GM10266 (cell line): Measurements from ENCODE around the gene KCTD19.
"Not testable (repeated sequence)": the region's sequence is repeated elsewhere in the genome, so short reads cannot be mapped to it uniquely, and the experiment has no call there.

Source experiments
- DNase-seq: peaks from one replicate; pipeline ENCODE4 v3.0.0; 2012; ENCODE audit errors: extremely low spot score
- TF ChIP-seq, protein P1 (sequence below): IDR thresholded peaks from 2 replicates; pipeline ENCODE4 v1.5.1; 2012; ENCODE audit warnings: mild to moderate bottlenecking, low read depth; ENCODE audit not compliant: control insufficient read depth, insufficient read depth; ENCODE audit errors: missing control alignments

KCTD19 gene

DNA sequence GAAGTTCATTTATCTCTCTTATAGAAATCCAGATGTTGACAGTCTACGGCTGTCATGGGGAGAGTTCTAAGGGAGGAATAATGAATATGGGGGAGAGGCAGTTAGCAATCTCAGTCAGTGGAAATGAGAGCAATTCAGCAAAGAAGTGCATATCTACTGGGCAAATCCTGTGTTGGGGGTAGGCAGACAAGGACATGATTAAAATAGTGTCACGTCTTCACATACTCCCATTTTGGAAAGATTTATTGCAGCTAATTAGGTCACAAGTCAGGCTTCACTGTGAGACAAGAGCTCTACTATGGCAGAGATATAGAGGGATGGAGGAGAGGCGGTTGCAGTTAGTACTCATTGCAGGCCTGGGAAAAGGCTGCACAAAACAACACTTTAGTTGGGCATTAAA lies 29.9 kb upstream of the KCTD19 start:
- DNase-seq = no peak
- TF ChIP-seq, protein P1, sequence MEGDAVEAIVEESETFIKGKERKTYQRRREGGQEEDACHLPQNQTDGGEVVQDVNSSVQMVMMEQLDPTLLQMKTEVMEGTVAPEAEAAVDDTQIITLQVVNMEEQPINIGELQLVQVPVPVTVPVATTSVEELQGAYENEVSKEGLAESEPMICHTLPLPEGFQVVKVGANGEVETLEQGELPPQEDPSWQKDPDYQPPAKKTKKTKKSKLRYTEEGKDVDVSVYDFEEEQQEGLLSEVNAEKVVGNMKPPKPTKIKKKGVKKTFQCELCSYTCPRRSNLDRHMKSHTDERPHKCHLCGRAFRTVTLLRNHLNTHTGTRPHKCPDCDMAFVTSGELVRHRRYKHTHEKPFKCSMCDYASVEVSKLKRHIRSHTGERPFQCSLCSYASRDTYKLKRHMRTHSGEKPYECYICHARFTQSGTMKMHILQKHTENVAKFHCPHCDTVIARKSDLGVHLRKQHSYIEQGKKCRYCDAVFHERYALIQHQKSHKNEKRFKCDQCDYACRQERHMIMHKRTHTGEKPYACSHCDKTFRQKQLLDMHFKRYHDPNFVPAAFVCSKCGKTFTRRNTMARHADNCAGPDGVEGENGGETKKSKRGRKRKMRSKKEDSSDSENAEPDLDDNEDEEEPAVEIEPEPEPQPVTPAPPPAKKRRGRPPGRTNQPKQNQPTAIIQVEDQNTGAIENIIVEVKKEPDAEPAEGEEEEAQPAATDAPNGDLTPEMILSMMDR = no peak

DNA sequence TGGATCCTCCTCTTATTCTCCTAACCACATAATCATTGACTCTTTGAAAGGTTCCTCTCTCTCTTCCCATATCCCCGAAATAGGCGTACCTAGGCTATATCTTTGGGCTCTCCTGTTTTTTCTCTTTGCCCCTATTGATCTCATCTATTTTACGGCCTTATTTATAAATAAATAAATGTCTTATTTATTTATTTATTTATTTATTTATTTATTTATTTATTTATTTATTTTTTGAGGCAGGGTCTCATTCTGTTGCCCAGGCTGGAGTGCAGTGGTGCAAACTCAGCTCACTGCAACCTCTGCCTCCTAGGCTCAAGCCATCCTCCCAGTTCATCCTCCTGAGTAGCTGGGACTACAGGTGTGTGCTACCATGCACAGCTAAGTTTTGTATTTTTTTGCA lies 25.9 kb upstream of the KCTD19 start:
- not testable (repeated sequence) for DNase-seq

DNA sequence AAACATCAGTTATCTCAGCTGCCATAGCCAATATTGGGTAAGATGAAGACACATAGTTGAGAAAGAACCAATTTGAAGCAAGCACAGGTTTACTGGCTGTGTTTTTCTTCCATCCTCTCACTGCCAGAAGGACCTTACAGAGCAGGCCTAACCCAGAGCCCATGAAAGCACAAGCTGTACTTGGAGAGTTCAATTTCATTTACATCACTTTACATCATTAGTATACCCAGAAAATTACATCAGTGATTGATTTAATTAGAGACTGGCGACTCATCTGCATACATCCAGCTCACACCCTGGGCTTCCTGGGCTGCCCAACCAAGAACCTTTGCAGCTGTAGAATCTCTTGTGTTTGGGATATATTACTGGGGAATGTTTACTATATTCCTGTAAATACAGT lies 23.8 kb upstream of the KCTD19 start:
- TF ChIP-seq, protein P1 = no peak
- no peak for DNase-seq

DNA sequence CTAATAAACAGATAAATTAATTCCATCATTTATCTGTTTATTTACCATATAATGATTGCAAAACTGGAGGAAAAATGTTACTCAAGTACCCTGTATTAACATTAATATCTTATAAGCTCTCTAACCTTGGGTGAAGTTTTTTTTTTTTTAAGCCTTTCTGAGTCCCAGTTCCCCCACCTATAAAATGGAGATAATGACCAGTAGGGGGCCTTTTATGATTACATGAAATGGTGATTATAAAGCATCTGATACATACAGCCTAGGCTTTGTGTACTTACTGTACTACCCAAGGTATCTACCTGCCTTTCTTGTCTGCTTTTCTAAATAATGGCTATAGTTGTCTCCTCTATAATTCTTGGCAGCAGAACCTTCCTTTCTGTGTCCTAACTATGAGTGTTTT lies 22.6 kb upstream of the KCTD19 start:
- no peak for DNase-seq
- TF ChIP-seq, protein P1 = peak; percentile 29

DNA sequence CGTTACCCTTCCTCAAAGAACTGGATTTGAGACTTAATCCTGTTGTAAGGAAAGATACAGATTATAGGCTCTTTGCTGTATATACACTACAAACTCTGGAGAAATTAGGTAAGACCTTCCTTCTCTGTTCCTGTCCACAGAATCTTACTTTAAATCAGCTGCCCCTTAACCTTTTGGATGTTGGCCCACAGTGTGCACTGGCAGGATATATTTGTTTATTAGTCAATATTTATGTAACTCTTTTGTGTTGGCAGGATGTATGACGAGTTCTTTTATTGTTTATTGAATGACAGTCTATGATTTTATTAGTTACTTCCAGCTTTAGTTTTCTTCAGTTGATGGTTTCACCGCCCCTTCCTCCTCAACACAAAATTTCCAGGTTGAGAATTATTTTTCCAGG lies 19.8 kb upstream of the KCTD19 start:
- TF ChIP-seq, protein P1 = no peak

DNA sequence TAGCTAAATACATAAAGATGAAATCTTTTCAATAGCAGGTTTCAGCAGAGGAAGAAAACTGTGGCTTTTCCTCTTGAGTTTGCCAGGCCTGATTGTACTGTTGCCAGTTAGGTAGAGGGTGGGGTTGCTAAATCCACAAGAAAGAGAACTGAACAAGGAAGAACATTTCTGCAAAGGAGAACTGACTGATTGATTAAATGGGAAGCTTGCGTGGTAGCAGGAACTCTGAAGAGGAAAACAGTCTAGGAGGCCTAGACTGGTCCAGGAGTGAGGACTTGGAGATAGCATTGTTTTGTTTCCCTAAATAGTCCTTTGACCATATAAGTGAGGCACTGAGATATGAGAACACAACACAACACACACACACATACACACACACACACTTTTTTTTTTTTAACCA lies 18.9 kb upstream of the KCTD19 start:
- no peak for DNase-seq

More for the DNA sequence above, 19.8 kb upstream of the KCTD19 start:
- DNase-seq = no peak

DNA sequence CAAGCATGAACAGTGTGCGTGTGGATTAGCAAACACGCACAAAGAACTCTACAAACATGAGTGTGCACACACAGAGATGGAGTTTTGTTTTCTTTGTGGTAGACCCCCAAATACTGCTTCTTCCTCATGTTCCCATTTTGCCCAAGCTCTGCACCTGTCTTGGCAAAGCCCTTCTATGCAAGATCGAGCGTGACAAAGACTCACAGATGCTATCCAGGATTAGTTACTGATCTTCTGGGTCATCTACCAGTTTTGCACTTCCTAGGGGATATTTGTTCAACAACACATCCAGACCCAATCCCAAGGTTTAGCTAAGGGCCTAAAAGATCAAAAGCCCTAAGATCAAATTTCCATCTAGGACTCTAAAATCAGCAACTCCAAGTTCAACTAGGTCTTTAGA lies 16.1 kb upstream of the KCTD19 start:
- TF ChIP-seq, protein P1 = no peak
- DNase-seq = no peak

More for the DNA sequence above, 18.9 kb upstream of the KCTD19 start:
- TF ChIP-seq, protein P1 = no peak

DNA sequence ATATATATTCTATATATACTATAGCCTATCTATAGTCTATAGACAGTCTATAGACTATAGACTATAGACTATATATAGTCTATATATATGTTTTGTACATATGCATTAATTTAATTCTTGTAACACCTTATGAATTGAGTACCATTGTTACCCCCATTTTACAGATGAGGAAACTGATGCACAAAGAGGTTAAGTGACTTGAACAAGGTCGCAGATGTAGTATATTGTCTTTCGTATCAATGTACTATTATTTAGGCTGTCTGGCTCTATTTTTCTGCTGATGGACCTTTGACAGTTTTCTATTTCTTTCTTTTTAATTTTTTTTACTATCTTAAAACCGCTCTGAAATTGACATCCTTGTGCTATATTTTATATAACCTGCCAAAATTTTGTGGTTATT lies 14.7 kb upstream of the KCTD19 start:
- no peak for DNase-seq
- TF ChIP-seq, protein P1 = no peak
